Cardiac septum (tissue), 1 donor: Measurements from ENCODE around the gene PPIL6. TPM values are rescaled to one million over a fixed set of nuclear protein-coding genes. Genes with fewer than 3 reads are reported as not detected.

ENCODE experiments used
- DNase-seq: peaks from one replicate; pipeline ENCODE4 v3.0.0-alpha.2; 2020; ENCODE audit warnings: low spot score
- intact Hi-C: fragments of 100-400 bp; cut with DNase I; formaldehyde crosslinking; loops from one replicate; pipeline ENCODE4 v1.14.0; 2022
- total RNA-seq: library from RNA; stranded (reverse); fragmentation: NEBNext Ultra II Directional; extraction: Animal tissue kit (Norgen Biotek cat#: 25700); gene quantifications from one replicate; pipeline ENCODE4 v1.2.1, GENCODE V29; 2021
- donor health status: DM: no; HTN: no; CAD: no.

PPIL6 gene
- total RNA-seq, 1 donor from 2014 or later: 1.2 TPM

- DNase-seq: no peak
- intact Hi-C loops: no loop called here
These were observed 96.2 kb downstream of the PPIL6 start for GRCh38 chr6:109344226-109344625.

DNA sequence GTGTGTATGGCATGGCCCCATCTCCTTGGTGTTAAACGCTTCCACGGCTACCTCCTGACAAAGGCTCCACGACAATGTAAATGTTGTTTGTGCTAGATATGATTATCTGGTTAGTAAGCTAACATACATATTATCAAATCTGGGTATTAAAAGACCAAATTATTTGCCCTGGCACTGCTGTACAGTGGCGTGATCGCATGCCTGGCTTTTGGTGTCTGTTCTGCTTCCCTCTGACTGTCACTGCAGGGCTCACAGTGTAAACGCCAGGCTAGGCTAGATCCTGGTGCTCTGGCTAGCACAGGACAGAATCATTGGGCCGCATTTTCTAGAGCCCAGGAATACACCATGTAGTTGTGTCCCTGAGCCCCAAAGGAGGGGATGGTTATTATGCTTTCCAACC is 96.9 kb downstream of the PPIL6 start:
- intact Hi-C loops: no loop called here
- DNase-seq: no peak

DNA sequence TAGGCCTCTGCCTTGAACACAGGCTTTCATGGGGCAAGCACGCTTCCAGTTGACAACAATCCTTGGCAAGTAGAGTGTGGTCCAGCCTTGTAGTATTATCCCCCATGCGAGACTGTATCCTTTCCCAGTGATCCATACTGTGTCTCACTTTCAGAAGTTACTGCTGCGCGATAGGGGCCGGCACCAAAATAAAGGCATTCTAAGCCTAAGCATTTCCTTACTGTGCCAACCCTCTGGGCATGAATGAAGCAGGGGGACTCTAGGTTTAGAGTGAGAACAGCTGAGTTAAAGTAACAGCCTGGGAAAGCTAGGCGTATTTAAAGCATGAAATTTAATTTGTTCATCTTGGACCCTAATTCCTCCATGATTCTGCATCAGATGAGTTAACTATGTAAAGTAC is 97.5 kb downstream of the PPIL6 start:
- intact Hi-C loops: no loop called here
- no peak for DNase-seq

DNA sequence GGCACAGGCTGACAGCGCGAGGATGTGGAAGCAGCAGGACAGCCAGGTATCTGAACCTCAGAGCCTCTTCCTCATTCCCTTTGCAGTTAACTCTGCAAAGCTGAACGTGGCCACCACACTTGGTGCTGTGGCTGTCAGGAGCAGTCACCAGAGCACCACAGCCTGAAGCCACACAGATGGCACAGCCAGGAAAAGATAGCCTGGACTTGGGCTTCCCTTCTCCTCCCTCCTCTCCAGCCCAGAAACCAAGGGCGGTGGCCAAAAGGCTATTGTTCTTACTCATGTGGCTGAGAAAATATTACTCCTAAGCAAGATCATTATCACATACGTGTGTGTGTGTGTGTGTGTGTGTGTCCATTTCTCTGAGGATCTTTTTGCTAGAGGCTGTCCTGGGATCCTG is 97.9 kb downstream of the PPIL6 start:
- intact Hi-C loops: no loop called here
- DNase-seq: no peak

DNA sequence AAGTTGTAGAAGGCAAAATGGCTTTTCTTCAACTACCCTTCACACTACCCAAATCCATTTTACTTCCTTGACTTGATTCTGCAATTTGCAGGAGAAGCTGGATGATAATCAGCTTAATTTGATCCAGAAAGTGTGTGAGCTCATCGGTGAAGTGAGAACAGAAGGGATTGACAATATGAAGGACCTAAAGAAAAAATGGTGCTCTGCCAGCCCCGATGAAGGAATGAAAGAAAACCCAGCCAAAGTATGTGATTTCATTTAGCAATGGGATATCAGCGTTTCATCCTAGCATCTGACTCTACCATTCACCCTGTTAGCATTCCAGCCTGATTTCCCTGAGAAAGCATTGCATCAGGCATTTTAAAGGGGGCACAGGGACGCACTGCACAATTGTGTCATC is 99.6 kb downstream of the PPIL6 start:
- DNase-seq: no peak
- intact Hi-C loops: no loop called here

Other genes with a start within 250 kb of the PPIL6 start
- 137 TPM for gene CD164, start 58.2 kb downstream of the PPIL6 start, total RNA-seq
- 5.1 TPM for gene SMPD2, start 96 bp upstream of the PPIL6 start, total RNA-seq
- gene MICAL1, start 15.1 kb upstream of the PPIL6 start, total RNA-seq: 7.7 TPM
- gene ZBTB24, start 42.6 kb upstream of the PPIL6 start, total RNA-seq: 3.0 TPM